ENCODE measurements around the gene CALCOCO1. TPM values are rescaled to one million over a fixed set of nuclear protein-coding genes. Genes with fewer than 3 reads are reported as not detected.

CALCOCO1 gene
- total RNA-seq, 1 donor from 2014 or later: 68.4 TPM

DNA sequence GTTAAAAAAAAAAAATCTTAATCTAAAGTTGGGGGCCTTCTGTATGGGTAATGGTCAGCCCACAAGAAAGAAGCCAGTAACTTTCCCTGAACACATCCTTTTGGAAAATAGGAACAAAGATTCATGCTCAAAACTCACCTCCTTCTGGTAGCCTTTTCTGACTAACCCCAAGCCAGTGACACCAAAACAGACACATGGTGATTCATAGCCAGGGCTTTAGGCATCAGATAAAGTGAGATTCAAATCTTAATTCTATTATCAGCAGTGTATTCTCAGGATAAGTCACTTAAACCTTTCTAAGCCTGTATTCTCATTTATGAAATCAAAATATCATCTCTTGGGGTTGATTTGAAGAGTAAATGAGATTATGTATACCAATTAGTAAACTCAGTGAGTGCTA, 56.3 kb downstream of the CALCOCO1 start:
- DNase-seq (ENCODE audit: low read depth): no peak
- TF ChIP-seq, protein P1, sequence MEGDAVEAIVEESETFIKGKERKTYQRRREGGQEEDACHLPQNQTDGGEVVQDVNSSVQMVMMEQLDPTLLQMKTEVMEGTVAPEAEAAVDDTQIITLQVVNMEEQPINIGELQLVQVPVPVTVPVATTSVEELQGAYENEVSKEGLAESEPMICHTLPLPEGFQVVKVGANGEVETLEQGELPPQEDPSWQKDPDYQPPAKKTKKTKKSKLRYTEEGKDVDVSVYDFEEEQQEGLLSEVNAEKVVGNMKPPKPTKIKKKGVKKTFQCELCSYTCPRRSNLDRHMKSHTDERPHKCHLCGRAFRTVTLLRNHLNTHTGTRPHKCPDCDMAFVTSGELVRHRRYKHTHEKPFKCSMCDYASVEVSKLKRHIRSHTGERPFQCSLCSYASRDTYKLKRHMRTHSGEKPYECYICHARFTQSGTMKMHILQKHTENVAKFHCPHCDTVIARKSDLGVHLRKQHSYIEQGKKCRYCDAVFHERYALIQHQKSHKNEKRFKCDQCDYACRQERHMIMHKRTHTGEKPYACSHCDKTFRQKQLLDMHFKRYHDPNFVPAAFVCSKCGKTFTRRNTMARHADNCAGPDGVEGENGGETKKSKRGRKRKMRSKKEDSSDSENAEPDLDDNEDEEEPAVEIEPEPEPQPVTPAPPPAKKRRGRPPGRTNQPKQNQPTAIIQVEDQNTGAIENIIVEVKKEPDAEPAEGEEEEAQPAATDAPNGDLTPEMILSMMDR (IDR thresholded peaks at IDR 0.05; ENCODE audit: insufficient read depth, low read length, poor library complexity, severe bottlenecking): no peak
- H3K27me3 ChIP-seq (ENCODE audit: control insufficient read depth, insufficient read depth, low read length): no peaks in the 10 kb centered on the region
- H3K36me3 ChIP-seq (ENCODE audit: control insufficient read depth, insufficient read depth, low read length): peaks cover 1% of the 10 kb centered on the region
- H3K4me3 ChIP-seq (ENCODE audit: low read depth, low read length): no peak overlapping the region

DNA sequence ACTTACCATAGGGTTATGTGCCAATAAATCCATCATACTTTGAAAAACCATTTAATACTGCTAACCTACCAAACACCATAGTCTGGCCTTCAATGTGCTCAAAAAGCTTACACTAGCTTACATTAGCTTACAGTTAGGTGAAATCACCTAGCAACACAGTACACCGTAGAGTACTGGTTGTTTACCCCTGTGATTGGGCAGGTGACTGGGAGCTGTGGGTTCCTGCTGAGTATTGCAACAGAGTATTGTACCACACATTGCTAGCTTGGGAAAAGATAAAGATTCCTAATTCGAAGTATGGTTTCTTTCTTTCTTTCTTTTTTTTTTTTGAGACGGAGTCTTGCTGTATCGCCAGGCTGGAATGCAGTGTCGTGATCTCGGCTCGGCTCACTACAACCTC, 56.9 kb downstream of the CALCOCO1 start:
- TF ChIP-seq, protein P1 (IDR thresholded peaks at IDR 0.05; ENCODE audit: insufficient read depth, low read length, poor library complexity, severe bottlenecking): no peak
- no peak for DNase-seq (ENCODE audit: low read depth)
- Histone ChIP-seq H3K27me3 (ENCODE audit: control insufficient read depth, insufficient read depth, low read length) (no peaks in the 10 kb centered on the region), H3K36me3 (ENCODE audit: control insufficient read depth, insufficient read depth, low read length) (peaks cover 1% of the 10 kb centered on the region), H3K4me3 (ENCODE audit: low read depth, low read length) (no peak overlapping the region)

GRCh38 chr12:53667080-53667479, 60.2 kb downstream of the CALCOCO1 start:
- TF ChIP-seq, protein P1 (IDR thresholded peaks at IDR 0.05; ENCODE audit: insufficient read depth, low read length, poor library complexity, severe bottlenecking): no peak
- Histone ChIP-seq H3K4me3 (ENCODE audit: low read depth, low read length) (no peak overlapping the region), H3K27me3 (ENCODE audit: control insufficient read depth, insufficient read depth, low read length) (no peaks in the 10 kb centered on the region), H3K36me3 (ENCODE audit: control insufficient read depth, insufficient read depth, low read length) (peaks cover 1% of the 10 kb centered on the region)
- DNase-seq (ENCODE audit: low read depth): no peak

DNA sequence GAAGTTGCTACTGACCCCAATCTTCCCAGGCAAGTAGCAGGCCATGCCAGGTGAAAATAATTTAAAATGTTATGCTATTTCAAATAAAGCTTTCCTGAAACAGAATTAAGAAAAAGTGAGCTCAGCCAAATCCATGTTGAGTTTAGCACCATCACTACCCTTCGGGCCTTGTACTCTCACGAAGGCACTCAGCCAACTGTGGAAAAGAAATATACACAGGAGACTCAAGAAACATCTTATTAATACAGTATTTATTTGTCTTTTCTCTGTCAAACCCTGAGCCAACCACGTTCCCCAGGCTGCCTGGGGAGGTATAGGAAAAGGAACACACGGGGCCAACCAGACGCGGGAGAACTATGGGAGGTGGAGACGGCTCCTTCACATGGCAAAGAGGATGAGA, 62.3 kb downstream of the CALCOCO1 start:
- no peaks in the 10 kb centered on the region for H3K27me3 ChIP-seq (ENCODE audit: control insufficient read depth, insufficient read depth, low read length)
- no peak overlapping the region for H3K4me3 ChIP-seq (ENCODE audit: low read depth, low read length)
- H3K36me3 ChIP-seq (ENCODE audit: control insufficient read depth, insufficient read depth, low read length): peaks cover 1% of the 10 kb centered on the region
- TF ChIP-seq, protein P1 (IDR thresholded peaks at IDR 0.05; ENCODE audit: insufficient read depth, low read length, poor library complexity, severe bottlenecking): no peak
- DNase-seq (ENCODE audit: low read depth): no peak

DNA sequence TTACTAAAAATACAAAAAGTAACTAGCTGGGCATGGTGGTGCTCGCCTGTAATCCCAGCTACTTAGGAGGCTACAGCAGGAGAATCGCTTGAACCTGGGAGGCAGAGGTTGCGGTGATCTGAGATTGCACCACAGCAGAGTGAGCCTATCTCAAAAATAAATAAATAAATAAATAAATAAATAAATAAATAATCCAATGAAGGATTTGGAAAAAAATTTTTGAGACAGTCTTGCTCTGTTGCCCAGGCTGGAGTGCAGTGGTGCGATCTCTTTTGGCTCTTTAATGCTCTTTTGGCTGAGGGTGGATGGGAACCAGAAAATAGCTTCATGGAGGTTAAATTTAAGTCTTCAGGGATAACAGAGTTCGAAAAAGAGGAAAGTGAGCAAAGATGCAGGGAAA, 63.1 kb downstream of the CALCOCO1 start:
- no peak overlapping the region for H3K4me3 ChIP-seq (ENCODE audit: low read depth, low read length)
- DNase-seq (ENCODE audit: low read depth): no peak
- TF ChIP-seq, protein P1 (IDR thresholded peaks at IDR 0.05; ENCODE audit: insufficient read depth, low read length, poor library complexity, severe bottlenecking): no peak
- H3K27me3 ChIP-seq (ENCODE audit: control insufficient read depth, insufficient read depth, low read length): no peaks in the 10 kb centered on the region
- H3K36me3 ChIP-seq (ENCODE audit: control insufficient read depth, insufficient read depth, low read length): no peaks in the 10 kb centered on the region

GRCh38 chr12:53660041-53660440, 67.2 kb downstream of the CALCOCO1 start:
- Histone ChIP-seq H3K4me3 (ENCODE audit: low read depth, low read length) (no peak overlapping the region), H3K36me3 (ENCODE audit: control insufficient read depth, insufficient read depth, low read length) (no peaks in the 10 kb centered on the region), H3K27me3 (ENCODE audit: control insufficient read depth, insufficient read depth, low read length) (no peaks in the 10 kb centered on the region)
- TF ChIP-seq, protein P1 (IDR thresholded peaks at IDR 0.05; ENCODE audit: insufficient read depth, low read length, poor library complexity, severe bottlenecking): no peak
- DNase-seq (ENCODE audit: low read depth): no peak
